ENCODE results near the gene GPNMB.

The GPNMB gene

GRCh38 chr7:23230641-23231101 lies 15.9 kb upstream of the GPNMB start:
- no peak for DNase-seq (ENCODE audit: low read depth in 2 of 2)

- DNase-seq (ENCODE audit: low read depth in 2 of 2), result no peak
These were observed 13.6 kb upstream of the GPNMB start for GRCh38 chr7:23232966-23233365.

GRCh38 chr7:23234569-23235296 lies 11.8 kb upstream of the GPNMB start:
- no peak for DNase-seq (ENCODE audit: low read depth in 2 of 2)

- no peak for DNase-seq (ENCODE audit: low read depth in 2 of 2)
These were observed 10.8 kb upstream of the GPNMB start for GRCh38 chr7:23235813-23236221.

GRCh38 chr7:23237000-23237399 lies 9.6 kb upstream of the GPNMB start:
- DNase-seq (ENCODE audit: low read depth in 2 of 2), result no peak

GRCh38 chr7:23238983-23239652 lies 7.5 kb upstream of the GPNMB start:
- DNase-seq (ENCODE audit: low read depth in 2 of 2), result no peak

- no peak for DNase-seq (ENCODE audit: low read depth in 2 of 2)
These were observed 6.9 kb upstream of the GPNMB start for GRCh38 chr7:23239698-23240097.

- DNase-seq (ENCODE audit: low read depth in 2 of 2), result no peak
These were observed 4.3 kb upstream of the GPNMB start for GRCh38 chr7:23242321-23242720.

- no peak for DNase-seq (ENCODE audit: low read depth in 2 of 2)
These were observed 3.6 kb upstream of the GPNMB start for GRCh38 chr7:23242935-23243334.

GRCh38 chr7:23247046-23247602 lies 549 bp downstream of the GPNMB start:
- DNase-seq (ENCODE audit: low read depth in 2 of 2), result no peak

- DNase-seq (ENCODE audit: low read depth in 2 of 2), result no peak
These were observed 1.2 kb downstream of the GPNMB start for GRCh38 chr7:23247603-23248335.

GRCh38 chr7:23249486-23249885 lies 2.9 kb downstream of the GPNMB start:
- no peak for DNase-seq (ENCODE audit: low read depth in 2 of 2)

- DNase-seq (ENCODE audit: low read depth in 2 of 2), result no peak
These were observed 7.6 kb downstream of the GPNMB start for GRCh38 chr7:23254051-23254681.

GRCh38 chr7:23256731-23257130 lies 10.2 kb downstream of the GPNMB start:
- no peak for DNase-seq (ENCODE audit: low read depth in 2 of 2)

- no peak for DNase-seq (ENCODE audit: low read depth in 2 of 2)
These were observed 13.8 kb downstream of the GPNMB start for GRCh38 chr7:23260371-23260770.

- peak; percentile 7 to 14 for DNase-seq (ENCODE audit: low read depth in 2 of 2)
These were observed 15.4 kb downstream of the GPNMB start for GRCh38 chr7:23261843-23262452.

GRCh38 chr7:23264916-23265458 lies 18.4 kb downstream of the GPNMB start:
- no peak for DNase-seq (ENCODE audit: low read depth in 2 of 2)

GRCh38 chr7:23266918-23267317 lies 20.3 kb downstream of the GPNMB start:
- DNase-seq (ENCODE audit: low read depth in 2 of 2), result no peak

GRCh38 chr7:23267357-23267756 lies 20.8 kb downstream of the GPNMB start:
- no peak for DNase-seq (ENCODE audit: low read depth in 2 of 2)

GRCh38 chr7:23268167-23268566 lies 21.6 kb downstream of the GPNMB start:
- no peak for DNase-seq (ENCODE audit: low read depth in 2 of 2)

- no peak for DNase-seq (ENCODE audit: low read depth in 2 of 2)
These were observed 22.2 kb downstream of the GPNMB start for GRCh38 chr7:23268746-23269145.

Data from activated CD8-positive, alpha-beta memory T cell treated with anti-CD3 and anti-CD28 coated beads for 4 hours (primary cell).